ENCODE results near the gene HASPIN. TPM values are rescaled to one million over a fixed set of nuclear protein-coding genes. Genes with fewer than 3 reads are reported as not detected.

The HASPIN gene
- total RNA-seq, 1 donor from 2014 or later: 8.5 TPM

- no peaks in the 10 kb centered on the region for H3K36me3 Mint-ChIP-seq (ENCODE audit: insufficient read depth)
Observed at GRCh38 chr17:3771140-3771539, 47.4 kb downstream of the HASPIN start.

GRCh38 chr17:3772764-3773163 is 49.1 kb downstream of the HASPIN start:
- no peak for TF ChIP-seq CTCF (IDR thresholded peaks at IDR 0.05; ENCODE audit: unreplicated experiment)
- H3K27ac Mint-ChIP-seq: no peak overlapping the region
- peaks cover 4% of the 10 kb centered on the region for H3K4me1 Mint-ChIP-seq (ENCODE audit: low read depth)
- no peak overlapping the region for H3K4me3 Mint-ChIP-seq (ENCODE audit: low read depth)
- no peaks in the 10 kb centered on the region for H3K36me3 Mint-ChIP-seq (ENCODE audit: insufficient read depth)
- DNase-seq (ENCODE audit: low spot score, unreplicated experiment): no peak
- H3K9me3 Mint-ChIP-seq (ENCODE audit: low read depth): no peaks in the 10 kb centered on the region
- H3K27me3 Mint-ChIP-seq: peaks cover 11% of the 10 kb centered on the region

More at GRCh38 chr17:3771140-3771539, 47.4 kb downstream of the HASPIN start:
- Mint-ChIP-seq H3K4me3 (ENCODE audit: low read depth) (no peak overlapping the region), H3K27ac (no peak overlapping the region), H3K9me3 (ENCODE audit: low read depth) (no peaks in the 10 kb centered on the region), H3K4me1 (ENCODE audit: low read depth) (peaks cover 4% of the 10 kb centered on the region), H3K27me3 (peaks cover 11% of the 10 kb centered on the region)
- DNase-seq (ENCODE audit: low spot score, unreplicated experiment): no peak
- no peak for TF ChIP-seq CTCF (IDR thresholded peaks at IDR 0.05; ENCODE audit: unreplicated experiment)

- Mint-ChIP-seq H3K4me1 (ENCODE audit: low read depth) (peaks cover 4% of the 10 kb centered on the region), H3K27me3 (peaks cover 9% of the 10 kb centered on the region), H3K9me3 (ENCODE audit: low read depth) (no peaks in the 10 kb centered on the region), H3K27ac (no peak overlapping the region), H3K36me3 (ENCODE audit: insufficient read depth) (no peaks in the 10 kb centered on the region), H3K4me3 (ENCODE audit: low read depth) (no peak overlapping the region)
- DNase-seq (ENCODE audit: low spot score, unreplicated experiment): no peak
- no peak for TF ChIP-seq CTCF (IDR thresholded peaks at IDR 0.05; ENCODE audit: unreplicated experiment)
Observed at GRCh38 chr17:3773511-3773910, 49.8 kb downstream of the HASPIN start.

GRCh38 chr17:3773966-3774365 is 50.3 kb downstream of the HASPIN start:
- Mint-ChIP-seq H3K27me3 (peaks cover 7% of the 10 kb centered on the region), H3K4me1 (ENCODE audit: low read depth) (peaks cover 4% of the 10 kb centered on the region), H3K36me3 (ENCODE audit: insufficient read depth) (no peaks in the 10 kb centered on the region), H3K4me3 (ENCODE audit: low read depth) (no peak overlapping the region), H3K27ac (no peak overlapping the region), H3K9me3 (ENCODE audit: low read depth) (no peaks in the 10 kb centered on the region)
- no peak for TF ChIP-seq CTCF (IDR thresholded peaks at IDR 0.05; ENCODE audit: unreplicated experiment)
- no peak for DNase-seq (ENCODE audit: low spot score, unreplicated experiment)

Other genes starting within 250 kb of the HASPIN start
- not detected in 2 replicates for gene ASPA, start 247.9 kb upstream of the HASPIN start, total RNA-seq
- gene TRPV3, start 166.1 kb upstream of the HASPIN start, total RNA-seq: 1.6 and 2.7 TPM in 2 replicates
- 11.9 and 12.5 TPM in 2 replicates for gene TRPV1, start 114.5 kb upstream of the HASPIN start, total RNA-seq
- gene SHPK, start 87.7 kb upstream of the HASPIN start, total RNA-seq: 19.2 and 22.0 TPM in 2 replicates
- 16.4 and 16.5 TPM in 2 replicates for gene CTNS, start 87.1 kb upstream of the HASPIN start, total RNA-seq
- gene TAX1BP3, start 55.3 kb upstream of the HASPIN start, total RNA-seq: 81.3 and 93.8 TPM in 2 replicates
- gene EMC6, start 55.1 kb upstream of the HASPIN start, total RNA-seq: 40.0 and 42.8 TPM in 2 replicates
- 0.89 and 0.95 TPM in 2 replicates for gene P2RX5, start 27.7 kb upstream of the HASPIN start, total RNA-seq
- gene ITGAE, start 77.3 kb downstream of the HASPIN start, total RNA-seq: 28.0 and 29.0 TPM in 2 replicates
- gene NCBP3, start 122.3 kb downstream of the HASPIN start, total RNA-seq: 90.4 and 90.9 TPM in 2 replicates
- gene CAMKK1, start 169.2 kb downstream of the HASPIN start, total RNA-seq: 3.3 and 3.6 TPM in 2 replicates
- 0.19 and 0.60 TPM in 2 replicates for gene P2RX1, start 192.6 kb downstream of the HASPIN start, total RNA-seq
- 54.0 and 59.2 TPM in 2 replicates for gene ATP2A3, start 240.5 kb downstream of the HASPIN start, total RNA-seq